IPS-NIHi11 (cell line): ENCODE data around the gene CIDEC.
"Not testable (repeated sequence)": the region's sequence is repeated elsewhere in the genome, so short reads cannot be mapped to it uniquely, and the experiment has no call there.

Experiments
- DNase-seq: peaks from one replicate; pipeline ENCODE4 v3.0.0; 2012; ENCODE audit warnings: mixed read lengths, low spot score

The CIDEC gene

GRCh38 chr3:9875448-9875847 is 4.6 kb downstream of the CIDEC start:
- DNase-seq = no peak

- DNase-seq = not testable (repeated sequence)
Observed at GRCh38 chr3:9872067-9872466, 8.0 kb downstream of the CIDEC start.

GRCh38 chr3:9870978-9871377 is 9.1 kb downstream of the CIDEC start:
- no peak for DNase-seq

GRCh38 chr3:9869955-9870354 is 10.1 kb downstream of the CIDEC start:
- DNase-seq = no peak

GRCh38 chr3:9867106-9867505 is 12.9 kb downstream of the CIDEC start:
- no peak for DNase-seq

- DNase-seq = no peak
Observed at GRCh38 chr3:9866639-9867038, 13.4 kb downstream of the CIDEC start.

- DNase-seq = not testable (repeated sequence)
Observed at GRCh38 chr3:9865125-9865637, 14.9 kb downstream of the CIDEC start.

GRCh38 chr3:9864200-9864927 is 15.7 kb downstream of the CIDEC start:
- DNase-seq = no peak

GRCh38 chr3:9863058-9863772 is 16.8 kb downstream of the CIDEC start:
- no peak for DNase-seq

- DNase-seq = peak; percentile 89
Observed at GRCh38 chr3:9862391-9863057, 17.5 kb downstream of the CIDEC start.

GRCh38 chr3:9861626-9862130 is 18.4 kb downstream of the CIDEC start:
- no peak for DNase-seq

- DNase-seq = peak; percentile 41
Observed at GRCh38 chr3:9861201-9861600, 18.9 kb downstream of the CIDEC start.

- no peak for DNase-seq
Observed at GRCh38 chr3:9859530-9860025, 20.5 kb downstream of the CIDEC start.

GRCh38 chr3:9855594-9855993 is 24.5 kb downstream of the CIDEC start:
- DNase-seq = no peak

- not testable (repeated sequence) for DNase-seq
Observed at GRCh38 chr3:9854291-9854940, 25.6 kb downstream of the CIDEC start.

- no peak for DNase-seq
Observed at GRCh38 chr3:9852528-9852927, 27.5 kb downstream of the CIDEC start.

- not testable (repeated sequence) for DNase-seq
Observed at GRCh38 chr3:9851926-9852325, 28.1 kb downstream of the CIDEC start.

- DNase-seq = not testable (repeated sequence)
Observed at GRCh38 chr3:9851383-9851782, 28.7 kb downstream of the CIDEC start.

- DNase-seq = not testable (repeated sequence)
Observed at GRCh38 chr3:9848860-9849259, 31.2 kb downstream of the CIDEC start.

- not testable (repeated sequence) for DNase-seq
Observed at GRCh38 chr3:9847870-9848269, 32.2 kb downstream of the CIDEC start.

- no peak for DNase-seq
Observed at GRCh38 chr3:9846931-9847488, 33.0 kb downstream of the CIDEC start.
